A673 (cell line): ENCODE data around the gene AOPEP. TPM values are rescaled to one million over a fixed set of nuclear protein-coding genes. Genes with fewer than 3 reads are reported as not detected.

Experiments used
- BruUV-seq: library from RNA; stranded (reverse); fragments of 400-500 nt; replicated peaks from 2 replicates; lab custom pipeline; 2021; lab: Mats Ljungman, UMichigan
- CTCF ChIA-PET: fragments of 300-600 bp; sonication (Branson Sonifier 250); formaldehyde crosslinking; loops from one replicate; lab custom pipeline; 2022; ENCODE audit warnings: antibody characterized with exemption; lab: Charles Lee
- POLR2A ChIA-PET: fragments of 300-600 bp; sonication (Branson Sonifier 250); formaldehyde crosslinking; loops from one replicate; lab custom pipeline; 2022; ENCODE audit warnings: antibody characterized with exemption; ENCODE audit not compliant: low non-redundant PET; lab: Charles Lee
- DNase-seq: peaks from one replicate; pipeline ENCODE4 v3.0.0-alpha.2; 2015; ENCODE audit warnings: low spot score
- H3K27ac ChIP-seq: fragments of 200-600 bp; sonication (generic); 2 replicates; pipeline ENCODE4 v1.5.1; 2016; ENCODE audit warnings: mixed run types, low read depth, mild to moderate bottlenecking, mixed read lengths, antibody characterized with exemption, low read length; ENCODE audit not compliant: poor library complexity, severe bottlenecking
- H3K27me3 ChIP-seq: fragments of 200-600 bp; sonication (generic); replicated peaks from 2 replicates; pipeline ENCODE4 v1.6.1; 2017; ENCODE audit warnings: mixed run types, low read depth, mild to moderate bottlenecking, mixed read lengths, antibody characterized with exemption, low read length; ENCODE audit not compliant: insufficient read depth, poor library complexity
- H3K36me3 ChIP-seq: fragments of 200-600 bp; sonication (generic); 2 replicates; pipeline ENCODE4 v1.6.1; 2016; ENCODE audit warnings: mixed run types, mild to moderate bottlenecking, mixed read lengths, antibody characterized with exemption, low read length; ENCODE audit not compliant: insufficient read depth, poor library complexity, severe bottlenecking
- H3K4me1 ChIP-seq: fragments of 200-600 bp; sonication (generic); 2 replicates; pipeline ENCODE4 v1.6.1; 2017; ENCODE audit warnings: mixed run types, mild to moderate bottlenecking, mixed read lengths, antibody characterized with exemption, low read length; ENCODE audit not compliant: insufficient read depth, poor library complexity, severe bottlenecking
- H3K4me3 ChIP-seq: fragments of 200-600 bp; sonication (generic); 2 replicates; pipeline ENCODE4 v1.5.1; 2016; ENCODE audit warnings: low read depth, mixed run types, mild to moderate bottlenecking, mixed read lengths, low read length; ENCODE audit not compliant: poor library complexity, severe bottlenecking
- H3K9me3 ChIP-seq: fragments of 200-600 bp; sonication (generic); 2 replicates; pipeline ENCODE4 v1.6.1; 2016; ENCODE audit warnings: mixed run types, low read depth, mild to moderate bottlenecking, mixed read lengths, antibody characterized with exemption, low read length; ENCODE audit not compliant: poor library complexity, severe bottlenecking
- CTCF ChIP-seq: fragments of 300-800, 200-600 bp; sonication (generic); conservative IDR thresholded peaks from 2 replicates; pipeline ENCODE4 v1.5.1; 2017; ENCODE audit warnings: low read depth, mild to moderate bottlenecking, antibody characterized with exemption, low read length, moderate library complexity, mixed read lengths
- EZH2 ChIP-seq: fragments of 200-600 bp; sonication (generic); IDR thresholded peaks from 2 replicates; pipeline ENCODE4 v1.6.1; 2017; ENCODE audit warnings: borderline replicate concordance, low read depth, mild to moderate bottlenecking, mixed read lengths, antibody characterized with exemption, low read length; ENCODE audit not compliant: poor library complexity, severe bottlenecking
- intact Hi-C: fragments of 100-400 bp; cut with micrococcal nuclease; formaldehyde crosslinking; loops from one replicate; pipeline ENCODE4 v1.10.0; 2022; ENCODE audit not compliant: unreplicated experiment
- total RNA-seq: library from RNA; stranded (reverse); gene quantifications from 2 replicates; pipeline ENCODE4 v1.2.3, GENCODE V29; 2021

AOPEP gene
- total RNA-seq, 1 experiment from 2014 or later = 17.5 TPM

GRCh38 chr9:94713436-94714215 is 12.9 kb upstream of the AOPEP start:
- ChIA-PET POLR2A (no interaction called here), CTCF (no interaction called here)
- H3K27me3 ChIP-seq = peaks cover 8% of the 10 kb centered on the region
- H3K9me3 ChIP-seq = no peaks in the 10 kb centered on the region
- no peak for TF ChIP-seq CTCF
- no peak for TF ChIP-seq EZH2
- no peaks in the 10 kb centered on the region for H3K36me3 ChIP-seq
- DNase-seq = no peak
- no peak overlapping the region for H3K27ac ChIP-seq
- no TSS peak for BruUV-seq
- intact Hi-C loops = no loop called here
- no peak overlapping the region for H3K4me3 ChIP-seq
- no peaks in the 10 kb centered on the region for H3K4me1 ChIP-seq

GRCh38 chr9:94714494-94714893 is 12.0 kb upstream of the AOPEP start:
- TF ChIP-seq CTCF (no peak), EZH2 (no peak)
- no peaks in the 10 kb centered on the region for H3K4me1 ChIP-seq
- H3K27me3 ChIP-seq = peaks cover 8% of the 10 kb centered on the region
- no peaks in the 10 kb centered on the region for H3K36me3 ChIP-seq
- intact Hi-C loops = no loop called here
- no peak overlapping the region for H3K4me3 ChIP-seq
- H3K27ac ChIP-seq = no peak overlapping the region
- no TSS peak for BruUV-seq
- no peaks in the 10 kb centered on the region for H3K9me3 ChIP-seq
- DNase-seq = no peak
- ChIA-PET CTCF (no interaction called here), POLR2A (no interaction called here)

- CTCF ChIA-PET = no interaction called here
- intact Hi-C loops = no loop called here
- no peak overlapping the region for H3K4me3 ChIP-seq
- no peak for DNase-seq
- TF ChIP-seq EZH2 (no peak), CTCF (no peak)
- no peaks in the 10 kb centered on the region for H3K9me3 ChIP-seq
- POLR2A ChIA-PET = no interaction called here
- no peaks in the 10 kb centered on the region for H3K36me3 ChIP-seq
- H3K4me1 ChIP-seq = no peaks in the 10 kb centered on the region
- no TSS peak for BruUV-seq
- H3K27me3 ChIP-seq = peaks cover 8% of the 10 kb centered on the region
- H3K27ac ChIP-seq = no peak overlapping the region
Observed at GRCh38 chr9:94717761-94718160, 8.7 kb upstream of the AOPEP start.
